Measurements from ENCODE around the gene MSRB2.
"Not testable (repeated sequence)": the region's sequence is repeated elsewhere in the genome, so short reads cannot be mapped to it uniquely, and the experiment has no call there.

The MSRB2 gene

DNA sequence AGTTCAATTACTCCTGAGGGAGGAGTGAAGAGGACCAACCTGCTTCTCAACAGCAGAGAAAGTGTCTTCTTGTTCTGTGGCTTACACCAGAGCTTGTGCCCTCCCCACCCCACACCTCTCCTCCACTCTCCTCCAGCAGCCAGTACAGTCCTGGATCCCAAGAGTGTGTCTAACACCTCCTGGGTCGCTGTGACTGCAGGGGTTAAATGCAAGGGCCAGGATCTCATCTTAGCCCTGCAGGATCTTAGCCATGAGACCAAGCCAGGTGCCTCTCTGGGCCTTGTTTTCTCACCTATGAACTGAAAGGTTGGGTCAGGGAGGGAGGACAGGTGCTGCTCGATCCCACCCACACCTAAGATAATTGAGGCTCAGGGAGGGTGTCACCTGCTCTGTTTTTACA lies 34.5 kb upstream of the MSRB2 start:
- H3K4me3 ChIP-seq (ENCODE audit: low read length in 2 of 2): no peak overlapping the region
- H3K36me3 ChIP-seq (ENCODE audit: control insufficient read depth in 2 of 2, insufficient read depth in 2 of 2, low read length in 2 of 2): no peaks in the 10 kb centered on the region
- H3K9ac ChIP-seq (ENCODE audit: low read depth in 1 of 2, low read length in 2 of 2): no peak overlapping the region
- peaks cover under 1 to 8% of the 10 kb centered on the region in 2 donors for H3K4me1 ChIP-seq (ENCODE audit: control insufficient read depth in 2 of 2, insufficient read depth in 2 of 2, low read length in 2 of 2)
- H3K27me3 ChIP-seq (ENCODE audit: control insufficient read depth in 2 of 2, insufficient read depth in 2 of 2, low read length in 2 of 2): no peaks in the 10 kb centered on the region
- H3K9me3 ChIP-seq (ENCODE audit: control insufficient read depth in 2 of 2, low read length in 2 of 2): no peaks in the 10 kb centered on the region
- H3K27ac ChIP-seq (ENCODE audit: low read depth in 2 of 2, low read length in 2 of 2): no peak overlapping the region

DNA sequence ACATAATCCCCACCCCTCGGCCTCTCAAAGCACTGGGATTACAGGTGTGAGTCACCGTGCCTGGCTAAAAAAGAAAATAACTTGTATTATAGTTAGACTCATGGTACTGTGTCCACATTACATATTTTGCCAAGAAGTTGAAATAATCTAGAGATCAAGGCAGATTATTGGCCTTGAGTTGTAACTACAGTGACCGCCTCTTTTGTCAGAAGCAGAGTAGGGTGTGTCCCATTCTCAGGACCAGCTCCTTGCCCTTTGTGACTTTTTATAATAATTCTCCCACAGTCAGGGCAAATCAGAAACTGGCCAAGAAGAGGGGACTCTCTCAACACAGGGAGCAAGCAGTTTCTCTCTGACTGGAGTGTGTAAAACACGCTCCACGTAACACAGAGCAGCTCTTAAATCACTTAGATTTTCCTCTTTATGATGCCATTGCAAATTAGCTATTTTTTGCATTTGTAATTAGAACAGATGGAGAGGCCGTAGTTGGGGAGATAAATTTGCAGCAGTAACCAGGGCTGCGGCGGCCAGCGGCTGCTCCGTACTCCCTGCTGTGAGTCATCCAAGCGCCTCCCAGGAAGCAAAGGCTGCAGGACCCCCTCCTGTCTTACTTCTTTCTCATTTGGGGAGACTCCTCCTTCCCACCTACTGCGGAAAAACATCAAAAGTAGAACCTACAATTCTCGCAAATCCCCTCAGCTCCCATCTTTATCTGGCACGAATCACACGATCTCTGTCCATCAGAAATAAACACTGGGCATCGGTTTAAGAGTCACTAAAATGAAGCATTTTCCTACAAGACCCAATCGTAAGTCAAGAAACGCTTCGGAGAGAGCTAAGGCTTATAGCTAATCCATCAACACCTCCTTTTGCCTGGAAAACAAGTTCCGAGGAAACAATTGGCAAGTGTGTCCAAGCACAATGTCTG lies 32.1 kb upstream of the MSRB2 start:
- Histone ChIP-seq H3K9ac (ENCODE audit: low read depth in 1 of 2, low read length in 2 of 2) (no peak overlapping the region), H3K27ac (ENCODE audit: low read depth in 2 of 2, low read length in 2 of 2) (no peak overlapping the region), H3K27me3 (ENCODE audit: control insufficient read depth in 2 of 2, insufficient read depth in 2 of 2, low read length in 2 of 2) (no peaks in the 10 kb centered on the region), H3K4me3 (ENCODE audit: low read length in 2 of 2) (no peak overlapping the region), H3K36me3 (ENCODE audit: control insufficient read depth in 2 of 2, insufficient read depth in 2 of 2, low read length in 2 of 2) (no peaks in the 10 kb centered on the region), H3K4me1 (ENCODE audit: control insufficient read depth in 2 of 2, insufficient read depth in 2 of 2, low read length in 2 of 2) (peaks cover 3 to 11% of the 10 kb centered on the region in 2 donors), H3K9me3 (ENCODE audit: control insufficient read depth in 2 of 2, low read length in 2 of 2) (no peaks in the 10 kb centered on the region)

DNA sequence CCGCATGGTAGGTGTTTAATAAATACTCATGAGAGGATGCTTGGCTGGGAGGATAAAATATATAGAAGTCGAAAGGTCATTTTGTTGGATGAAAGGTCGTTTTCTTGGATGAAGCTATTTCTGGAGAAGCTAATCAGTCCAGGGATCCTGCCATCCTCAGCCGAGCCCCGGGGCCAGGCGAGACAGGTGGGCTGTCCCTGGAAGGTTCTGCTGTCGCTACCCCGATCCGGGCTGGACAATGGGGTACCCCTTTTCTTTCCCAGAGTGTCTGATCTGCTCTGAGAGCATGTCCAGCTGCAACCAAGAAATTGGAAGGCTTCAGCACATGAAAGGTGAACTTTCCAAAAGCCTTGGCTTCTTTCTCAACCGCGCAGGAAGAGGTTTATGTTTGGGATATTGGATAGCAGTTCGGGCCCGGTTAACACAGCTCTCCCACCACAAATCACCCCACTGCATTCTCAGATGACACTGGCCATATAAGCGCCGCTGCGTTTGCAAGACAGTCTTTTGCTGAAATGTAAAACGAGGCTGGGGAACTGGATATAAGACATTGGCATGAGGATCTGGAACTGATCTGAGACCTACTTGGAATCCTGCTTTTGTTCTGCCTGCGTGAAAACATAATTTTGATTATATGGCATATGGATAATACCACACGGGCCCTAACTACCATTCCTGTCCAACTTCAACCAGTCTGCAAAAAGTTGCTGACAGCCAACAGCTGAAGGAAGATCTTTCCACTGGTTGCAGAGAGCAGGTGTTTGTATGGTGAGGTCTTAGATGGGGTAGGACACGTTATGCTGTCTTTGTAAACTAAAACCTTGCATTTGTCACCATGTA lies 31.2 kb upstream of the MSRB2 start:
- H3K9ac ChIP-seq (ENCODE audit: low read depth in 1 of 2, low read length in 2 of 2): no peak overlapping the region
- peaks cover 3 to 11% of the 10 kb centered on the region in 2 donors for H3K4me1 ChIP-seq (ENCODE audit: control insufficient read depth in 2 of 2, insufficient read depth in 2 of 2, low read length in 2 of 2)
- H3K4me3 ChIP-seq (ENCODE audit: low read length in 2 of 2): no peak overlapping the region
- H3K27me3 ChIP-seq (ENCODE audit: control insufficient read depth in 2 of 2, insufficient read depth in 2 of 2, low read length in 2 of 2): no peaks in the 10 kb centered on the region
- H3K9me3 ChIP-seq (ENCODE audit: control insufficient read depth in 2 of 2, low read length in 2 of 2): no peaks in the 10 kb centered on the region
- no peak overlapping the region for H3K27ac ChIP-seq (ENCODE audit: low read depth in 2 of 2, low read length in 2 of 2)
- H3K36me3 ChIP-seq (ENCODE audit: control insufficient read depth in 2 of 2, insufficient read depth in 2 of 2, low read length in 2 of 2): no peaks in the 10 kb centered on the region

DNA sequence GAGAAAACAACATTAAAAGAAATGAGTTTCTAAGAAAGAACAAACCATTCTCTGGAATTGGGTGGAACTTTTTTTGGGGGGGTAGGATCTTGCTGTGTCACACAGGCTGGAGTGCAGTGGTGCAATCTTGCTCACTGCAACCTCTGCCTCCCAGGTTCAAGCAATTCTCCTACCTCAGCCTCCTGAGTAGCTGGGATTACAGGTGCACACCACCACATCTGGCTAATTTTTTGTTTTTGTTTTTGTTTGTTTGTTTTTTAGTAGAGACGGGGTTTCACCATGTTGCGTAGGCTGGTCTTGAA lies 30.6 kb upstream of the MSRB2 start:
- not testable (repeated sequence) for H3K4me3 ChIP-seq (ENCODE audit: low read length in 2 of 2); H3K27me3 ChIP-seq (ENCODE audit: control insufficient read depth in 2 of 2, insufficient read depth in 2 of 2, low read length in 2 of 2); H3K36me3 ChIP-seq (ENCODE audit: control insufficient read depth in 2 of 2, insufficient read depth in 2 of 2, low read length in 2 of 2); H3K9me3 ChIP-seq (ENCODE audit: control insufficient read depth in 2 of 2, low read length in 2 of 2); H3K9ac ChIP-seq (ENCODE audit: low read depth in 1 of 2, low read length in 2 of 2); H3K27ac ChIP-seq (ENCODE audit: low read depth in 2 of 2, low read length in 2 of 2)
- peaks cover 3 to 11% of the 10 kb centered on the region in 2 donors for H3K4me1 ChIP-seq (ENCODE audit: control insufficient read depth in 2 of 2, insufficient read depth in 2 of 2, low read length in 2 of 2)

DNA sequence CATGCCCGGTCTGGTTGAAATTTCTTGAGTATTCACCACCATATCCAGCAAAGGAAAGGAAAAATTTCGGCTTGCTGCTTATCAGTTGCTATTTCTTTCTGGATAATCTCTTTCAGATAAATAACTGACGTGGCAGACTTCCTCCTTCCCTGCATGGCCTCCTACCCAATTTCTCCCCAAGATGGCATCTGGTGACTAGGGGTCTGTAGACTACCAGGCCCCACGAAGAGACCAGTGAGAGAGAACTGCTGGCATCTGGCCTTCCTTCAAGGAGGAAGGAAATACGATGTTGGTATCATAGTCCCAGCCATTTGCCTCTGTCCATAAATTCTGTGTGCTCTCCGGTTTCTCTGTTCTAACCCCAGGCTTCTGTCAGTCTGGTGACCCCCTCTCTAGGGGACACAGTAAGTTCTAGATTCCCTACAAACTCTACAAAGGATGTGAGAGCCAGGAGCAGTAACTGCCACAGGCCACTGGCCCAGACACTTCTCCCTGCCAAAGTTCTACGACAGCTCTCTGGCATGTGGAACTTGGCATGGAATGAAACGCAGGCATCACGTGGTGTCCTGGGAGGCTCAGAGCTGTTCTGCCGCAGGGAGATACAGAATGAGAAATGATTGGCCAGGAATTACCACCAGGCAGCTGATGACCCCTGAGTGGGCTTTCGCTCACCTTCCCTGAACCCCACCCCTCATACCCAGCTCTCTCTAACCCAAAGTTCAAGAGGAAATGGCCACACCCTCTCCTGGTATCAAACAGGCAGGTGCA lies 30.0 kb upstream of the MSRB2 start:
- peaks cover 3 to 11% of the 10 kb centered on the region in 2 donors for H3K4me1 ChIP-seq (ENCODE audit: control insufficient read depth in 2 of 2, insufficient read depth in 2 of 2, low read length in 2 of 2)
- peak overlapping the region; percentile 2 to 53 for H3K27ac ChIP-seq (ENCODE audit: low read depth in 2 of 2, low read length in 2 of 2)
- no peaks in the 10 kb centered on the region for H3K9me3 ChIP-seq (ENCODE audit: control insufficient read depth in 2 of 2, low read length in 2 of 2)
- no peaks in the 10 kb centered on the region for H3K27me3 ChIP-seq (ENCODE audit: control insufficient read depth in 2 of 2, insufficient read depth in 2 of 2, low read length in 2 of 2)
- no peaks in the 10 kb centered on the region for H3K36me3 ChIP-seq (ENCODE audit: control insufficient read depth in 2 of 2, insufficient read depth in 2 of 2, low read length in 2 of 2)
- peak overlapping the region in 1 of 2 donors; percentile 19 for H3K9ac ChIP-seq (ENCODE audit: low read depth in 1 of 2, low read length in 2 of 2)
- peak overlapping the region in 1 of 2 donors; percentile 29 for H3K4me3 ChIP-seq (ENCODE audit: low read length in 2 of 2)

DNA sequence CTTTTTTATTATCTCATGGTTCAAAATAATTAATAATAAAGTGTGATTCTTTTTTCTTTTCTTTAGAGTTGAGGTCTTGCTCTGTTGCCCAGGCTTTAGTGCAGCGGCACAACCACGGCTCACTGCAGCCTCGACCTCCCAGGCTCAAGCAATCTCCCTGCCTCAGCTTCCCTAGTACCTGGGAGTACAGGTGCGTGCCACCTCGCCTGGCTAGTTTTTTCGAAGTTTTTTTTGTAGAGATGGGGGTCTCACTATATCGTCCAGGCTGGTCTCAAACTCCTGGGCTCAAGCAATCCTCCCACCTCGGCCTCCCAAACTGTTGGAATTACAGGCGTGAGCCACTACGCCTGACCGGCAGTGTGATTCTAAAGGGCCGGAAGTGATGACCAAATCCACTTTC lies 28.0 kb upstream of the MSRB2 start:
- Histone ChIP-seq H3K4me1 (ENCODE audit: control insufficient read depth in 2 of 2, insufficient read depth in 2 of 2, low read length in 2 of 2) (peaks cover 3 to 11% of the 10 kb centered on the region in 2 donors), H3K9ac (ENCODE audit: low read depth in 1 of 2, low read length in 2 of 2) (no peak overlapping the region), H3K9me3 (ENCODE audit: control insufficient read depth in 2 of 2, low read length in 2 of 2) (no peaks in the 10 kb centered on the region), H3K27me3 (ENCODE audit: control insufficient read depth in 2 of 2, insufficient read depth in 2 of 2, low read length in 2 of 2) (no peaks in the 10 kb centered on the region), H3K36me3 (ENCODE audit: control insufficient read depth in 2 of 2, insufficient read depth in 2 of 2, low read length in 2 of 2) (no peaks in the 10 kb centered on the region), H3K27ac (ENCODE audit: low read depth in 2 of 2, low read length in 2 of 2) (no peak overlapping the region), H3K4me3 (ENCODE audit: low read length in 2 of 2) (no peak overlapping the region)

DNA sequence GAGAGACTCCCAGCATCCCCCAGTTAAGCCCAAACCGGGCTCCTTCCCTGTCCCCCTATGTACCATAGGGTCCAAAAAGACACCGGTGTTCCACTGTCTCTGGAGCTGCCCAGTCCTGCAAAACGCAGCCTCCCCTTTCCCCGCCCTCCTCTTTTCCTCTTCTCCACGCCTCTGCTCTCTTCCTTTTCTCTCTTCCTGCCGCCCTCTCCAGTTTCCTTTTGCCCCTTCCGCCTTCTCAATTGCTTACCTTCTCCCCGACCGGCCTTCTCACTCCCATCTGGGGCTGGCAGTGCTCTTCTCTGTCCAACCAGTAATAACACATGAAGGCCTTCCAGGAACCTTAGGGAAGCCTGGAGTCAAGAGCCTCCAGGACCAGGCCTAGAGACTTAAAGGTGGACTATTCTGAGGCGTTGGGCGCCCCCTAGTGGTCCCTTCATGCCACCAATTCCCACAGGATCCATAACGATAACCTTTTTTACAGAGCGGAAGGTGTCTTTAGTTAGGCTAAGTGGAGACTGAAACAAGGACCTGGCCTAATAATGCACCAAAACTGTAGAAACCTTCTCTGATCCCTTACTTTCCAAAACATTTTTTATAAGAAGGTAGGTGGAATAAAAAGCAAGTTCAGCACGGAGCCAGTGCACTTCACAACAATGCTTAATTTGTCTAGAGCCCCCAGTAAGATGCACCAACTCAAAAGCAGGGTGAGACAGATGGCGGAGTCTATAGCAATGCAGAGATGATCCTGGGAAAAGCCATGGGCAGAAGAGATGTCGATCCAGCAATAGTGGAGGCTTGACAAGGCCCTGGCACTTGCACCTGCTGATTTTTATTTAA lies 27.2 kb upstream of the MSRB2 start:
- Histone ChIP-seq H3K9me3 (ENCODE audit: control insufficient read depth in 2 of 2, low read length in 2 of 2) (no peaks in the 10 kb centered on the region), H3K9ac (ENCODE audit: low read depth in 1 of 2, low read length in 2 of 2) (no peak overlapping the region), H3K4me1 (ENCODE audit: control insufficient read depth in 2 of 2, insufficient read depth in 2 of 2, low read length in 2 of 2) (peaks cover 3 to 11% of the 10 kb centered on the region in 2 donors), H3K4me3 (ENCODE audit: low read length in 2 of 2) (no peak overlapping the region), H3K27ac (ENCODE audit: low read depth in 2 of 2, low read length in 2 of 2) (no peak overlapping the region), H3K36me3 (ENCODE audit: control insufficient read depth in 2 of 2, insufficient read depth in 2 of 2, low read length in 2 of 2) (no peaks in the 10 kb centered on the region), H3K27me3 (ENCODE audit: control insufficient read depth in 2 of 2, insufficient read depth in 2 of 2, low read length in 2 of 2) (no peaks in the 10 kb centered on the region)

DNA sequence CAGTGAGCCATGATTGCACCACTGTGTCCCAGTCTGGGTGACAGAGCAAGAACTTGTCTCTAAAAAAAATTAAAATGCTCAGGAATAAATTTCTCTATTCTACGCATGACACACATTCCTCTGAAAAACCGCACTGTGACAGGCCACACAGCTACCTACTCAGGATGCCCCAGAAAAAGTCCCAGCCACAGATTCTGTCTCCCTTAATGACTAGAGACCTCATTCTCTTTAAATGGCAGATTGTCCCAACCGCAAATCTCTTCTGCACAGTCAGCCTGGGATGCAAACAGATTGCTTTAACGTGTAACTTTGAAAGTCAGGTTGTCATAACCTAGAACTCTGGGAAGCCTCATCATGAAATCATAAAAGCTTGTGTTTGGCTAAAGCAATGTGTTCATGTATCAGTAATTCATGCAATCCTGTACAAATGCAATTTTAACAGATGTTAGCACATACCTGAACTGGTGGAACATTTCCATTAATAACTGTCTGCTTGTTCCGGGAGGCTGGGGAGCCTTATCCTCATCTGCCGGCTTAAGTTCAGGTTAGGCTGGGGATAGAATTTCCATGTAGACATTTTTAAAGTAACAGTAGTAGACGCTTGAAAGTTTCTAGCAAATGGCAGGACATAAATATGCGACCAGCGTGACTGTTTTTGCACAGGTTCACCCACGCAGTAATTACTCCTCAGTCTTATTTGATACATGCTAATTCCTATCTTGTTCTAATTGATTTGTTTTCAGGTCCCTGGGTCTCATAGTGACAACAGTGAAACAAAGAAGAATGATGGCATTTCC lies 26.2 kb upstream of the MSRB2 start:
- H3K4me3 ChIP-seq (ENCODE audit: low read length in 2 of 2): no peak overlapping the region
- H3K4me1 ChIP-seq (ENCODE audit: control insufficient read depth in 2 of 2, insufficient read depth in 2 of 2, low read length in 2 of 2): peaks cover 3 to 11% of the 10 kb centered on the region in 2 donors
- no peaks in the 10 kb centered on the region for H3K9me3 ChIP-seq (ENCODE audit: control insufficient read depth in 2 of 2, low read length in 2 of 2)
- no peak overlapping the region for H3K27ac ChIP-seq (ENCODE audit: low read depth in 2 of 2, low read length in 2 of 2)
- H3K9ac ChIP-seq (ENCODE audit: low read depth in 1 of 2, low read length in 2 of 2): no peak overlapping the region
- no peaks in the 10 kb centered on the region for H3K36me3 ChIP-seq (ENCODE audit: control insufficient read depth in 2 of 2, insufficient read depth in 2 of 2, low read length in 2 of 2)
- no peaks in the 10 kb centered on the region for H3K27me3 ChIP-seq (ENCODE audit: control insufficient read depth in 2 of 2, insufficient read depth in 2 of 2, low read length in 2 of 2)
